ELF-1 (cell line): ENCODE measurements around the gene PXMP4.

Experiments
- DNase-seq: peaks from one replicate; pipeline ENCODE4 v3.0.0-alpha.2; 2016; ENCODE audit warnings: low read depth, low spot score

Gene PXMP4

DNA sequence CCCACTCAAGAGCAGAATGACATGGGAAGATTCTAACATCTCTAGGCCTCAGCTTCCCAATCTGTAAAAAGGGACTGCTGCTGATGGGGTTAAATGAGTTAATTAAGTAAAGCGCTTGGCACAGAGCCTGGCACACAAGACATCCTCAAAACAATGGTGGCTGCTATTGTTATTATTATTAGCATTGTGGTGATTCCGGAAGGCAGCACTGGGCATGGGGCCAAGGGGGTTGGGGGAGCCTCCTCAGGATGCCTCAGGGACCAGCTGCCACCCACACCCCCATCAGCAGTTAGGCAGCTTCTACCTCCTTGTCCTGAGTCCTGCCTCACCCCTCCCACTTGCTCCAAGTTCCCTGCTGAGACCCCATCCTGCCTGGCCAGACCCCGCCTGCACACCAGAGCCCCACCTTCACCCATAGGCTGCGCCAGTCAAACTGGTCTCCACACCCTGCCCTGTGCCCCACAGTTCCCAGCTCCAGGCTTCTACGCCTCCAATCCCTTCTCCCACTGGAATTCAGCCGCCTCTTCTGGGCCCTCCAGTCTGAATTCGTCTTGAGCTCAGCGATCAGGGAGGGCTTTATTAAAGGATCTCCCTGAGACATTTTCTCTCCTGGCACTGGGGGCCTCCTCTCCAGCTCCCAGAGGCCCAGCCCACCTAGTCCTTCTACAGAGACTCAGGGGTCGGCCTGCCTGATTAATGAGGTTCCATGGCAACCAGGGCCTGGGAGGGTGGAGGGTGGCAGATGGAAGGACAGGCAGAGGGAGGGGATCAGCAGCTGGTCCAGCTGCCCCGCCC, 35.4 kb downstream of the PXMP4 start:
- DNase-seq = peak; percentile 34

DNA sequence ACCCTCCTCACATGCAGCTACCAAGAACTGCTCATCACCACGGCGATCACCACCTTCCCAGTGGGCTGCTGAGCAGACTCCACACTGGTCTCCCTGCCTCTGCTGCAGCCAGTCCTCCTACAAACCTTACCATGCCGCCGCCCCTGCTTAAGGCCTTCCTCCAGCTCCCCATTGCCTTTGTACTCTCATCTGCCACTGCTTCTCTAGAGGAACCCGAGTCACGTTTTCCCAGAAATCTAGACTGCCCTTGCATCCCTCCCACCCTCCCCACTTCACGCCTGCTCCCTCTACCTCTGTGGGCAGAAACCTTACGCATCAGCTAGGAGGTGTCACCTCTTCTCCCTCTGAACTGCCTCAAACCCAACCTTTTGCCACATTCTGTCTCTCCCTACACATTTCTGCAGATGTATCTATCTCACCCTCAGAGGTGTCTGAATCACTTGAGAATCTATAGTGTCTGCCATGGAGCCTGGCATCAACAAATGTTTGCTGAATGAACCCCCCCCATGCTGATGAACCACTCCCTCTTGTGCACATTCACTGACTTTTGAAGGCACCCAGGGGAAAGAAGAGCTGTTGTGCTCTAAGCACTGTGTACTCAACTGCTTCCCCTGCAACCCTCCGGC, 38.3 kb downstream of the PXMP4 start:
- no peak for DNase-seq

DNA sequence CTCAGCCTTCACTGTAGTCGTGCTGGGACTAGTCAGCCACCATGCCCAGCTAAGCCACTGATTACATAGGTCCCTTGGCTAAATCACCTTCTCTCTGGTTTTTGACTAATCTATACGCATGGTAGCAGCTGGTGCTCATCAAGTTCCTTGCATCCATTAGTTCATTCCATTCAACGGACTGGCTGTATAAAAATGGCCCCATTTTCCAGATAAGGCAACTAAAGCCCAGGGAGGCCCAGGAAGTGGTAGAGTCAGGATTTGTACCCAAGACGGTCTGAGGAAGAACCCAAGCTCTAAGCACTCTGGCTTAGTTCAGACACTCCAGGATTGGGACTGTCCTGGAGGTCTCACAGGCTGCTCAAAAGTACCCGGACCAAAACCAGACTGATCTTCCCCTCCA, 38.8 kb downstream of the PXMP4 start:
- no peak for DNase-seq

DNA sequence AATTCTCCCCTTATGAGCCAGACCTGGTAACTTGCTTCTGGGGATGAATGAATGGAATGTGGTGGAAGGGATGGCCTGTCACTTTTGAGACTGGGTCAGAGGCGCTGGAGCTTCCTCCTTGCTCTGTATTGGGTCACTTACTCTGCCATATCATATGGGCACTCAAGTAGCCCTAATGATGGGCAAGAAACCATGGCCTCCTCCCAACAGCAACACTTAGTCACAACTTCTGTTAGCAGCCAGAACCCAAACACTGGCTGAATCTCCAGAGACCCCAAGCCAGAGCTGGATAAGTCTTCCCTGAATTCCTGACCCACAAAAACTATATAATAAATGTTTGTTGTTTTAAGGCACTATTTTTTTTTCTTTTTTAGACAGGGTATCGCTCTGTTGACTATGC, 39.4 kb downstream of the PXMP4 start:
- no peak for DNase-seq

DNA sequence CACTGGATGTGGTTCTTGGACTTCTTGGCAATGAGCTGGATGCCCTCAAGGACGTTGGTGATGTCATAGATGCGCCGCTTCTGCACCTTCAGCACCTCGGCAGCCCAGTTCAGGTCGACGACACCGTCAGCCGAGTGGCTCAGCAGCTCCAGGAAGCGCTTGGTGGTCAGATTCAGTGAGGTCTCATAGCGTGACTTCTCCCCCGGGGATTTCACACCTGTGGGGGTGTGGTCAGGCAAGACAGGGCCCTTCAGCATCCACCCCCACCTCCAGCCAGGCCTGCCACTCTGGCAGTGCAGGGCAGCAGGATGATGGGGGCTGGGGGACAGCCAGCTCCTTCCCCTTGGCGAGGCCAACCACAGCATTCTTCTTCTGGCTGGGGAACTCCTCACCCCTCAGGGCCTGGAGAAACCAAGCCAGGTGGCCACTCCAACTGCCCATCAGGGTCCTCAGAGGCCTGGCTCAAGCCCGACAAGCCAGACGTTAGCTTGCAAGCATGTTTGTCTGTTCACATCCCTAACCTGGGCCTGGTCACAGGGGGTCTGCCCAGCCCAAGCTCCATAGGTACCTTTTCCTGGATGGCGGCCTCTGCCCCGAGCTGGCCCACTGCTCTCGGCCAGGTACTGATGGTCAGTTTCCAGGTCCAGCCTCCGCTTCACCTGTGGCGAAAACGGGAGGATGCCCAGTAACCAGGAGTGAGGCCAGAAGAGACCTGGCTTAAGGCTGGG, 40.2 kb downstream of the PXMP4 start:
- DNase-seq = no peak

DNA sequence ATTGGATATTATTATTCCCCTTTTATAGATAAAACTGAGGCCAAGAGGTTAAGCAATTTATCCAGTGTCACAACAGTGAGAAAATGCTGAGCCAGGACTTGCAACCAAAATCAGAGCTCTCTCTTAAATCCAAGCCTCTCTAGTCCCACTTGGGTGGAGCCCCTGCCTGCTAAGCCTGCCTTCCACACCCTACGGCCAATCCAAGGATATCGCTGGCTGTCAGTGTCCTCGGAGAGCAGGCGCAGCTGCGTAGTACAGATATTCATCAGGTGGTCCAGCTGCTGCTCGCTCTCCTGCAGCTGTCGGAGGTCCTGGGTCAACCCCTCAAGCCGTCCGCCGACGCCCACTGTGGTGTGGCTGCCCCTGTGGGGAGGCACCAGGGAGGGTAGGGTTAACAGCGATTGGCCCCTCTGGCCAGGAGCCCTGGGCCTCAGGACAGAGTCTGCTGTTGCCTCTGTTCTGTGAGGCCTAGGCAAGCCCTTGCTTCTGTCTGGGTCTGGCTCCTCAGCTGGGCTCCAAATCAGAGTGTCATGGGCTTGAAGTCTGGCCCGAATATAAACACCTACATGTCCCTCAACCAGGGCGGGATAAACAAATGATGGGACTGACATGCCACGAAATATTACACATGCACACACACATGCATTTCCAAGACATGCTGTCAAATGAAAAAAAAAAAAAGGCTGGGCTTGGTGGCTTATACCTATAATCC, 42.0 kb downstream of the PXMP4 start:
- no peak for DNase-seq

DNA sequence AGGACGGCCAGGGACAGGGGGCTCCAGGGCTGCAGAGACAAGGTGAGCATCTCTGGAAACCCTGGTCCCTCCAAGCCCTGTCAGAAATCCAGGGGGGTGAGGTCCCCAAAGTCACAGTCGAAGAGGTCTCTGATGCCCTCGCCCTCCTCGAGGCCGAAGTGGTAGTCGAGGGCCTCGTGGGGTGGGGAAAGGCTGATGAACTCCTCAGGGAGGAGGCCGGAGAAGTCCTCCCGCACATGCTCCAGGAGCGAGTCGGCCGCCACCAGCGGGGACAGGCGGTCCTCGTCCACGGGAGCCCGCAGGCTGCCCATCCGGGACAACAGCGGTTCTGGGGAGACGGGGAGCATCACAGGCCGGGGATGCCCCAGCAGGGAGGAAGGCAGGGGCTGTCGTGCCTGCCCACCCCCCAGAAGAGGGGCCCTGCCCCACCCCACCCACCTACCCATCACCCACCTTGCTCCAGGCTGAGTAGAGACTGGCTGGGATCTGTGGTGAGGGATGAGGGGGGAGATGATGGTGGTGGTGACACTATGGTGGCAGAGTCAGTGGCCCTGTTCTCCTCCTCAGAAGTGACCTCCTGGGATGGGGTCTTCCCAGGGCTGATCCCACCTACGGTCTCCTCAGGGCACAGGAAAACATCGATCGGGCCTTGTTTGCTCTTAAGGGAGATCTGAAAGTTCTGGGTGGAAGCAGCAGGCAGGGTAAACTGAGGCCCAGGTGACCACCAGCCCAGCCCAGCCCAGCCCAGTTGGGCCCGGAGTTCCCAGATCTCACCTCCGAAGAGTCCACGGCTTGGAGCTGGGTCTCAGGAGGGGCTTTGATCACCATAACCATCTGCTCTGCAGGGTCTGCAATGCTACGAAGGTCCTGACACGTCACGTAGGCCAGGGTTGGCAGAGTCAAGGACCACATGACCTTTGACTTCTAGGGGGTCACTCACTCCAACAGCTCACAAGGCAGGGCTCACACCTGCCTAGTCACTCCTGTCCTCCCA, 43.2 kb downstream of the PXMP4 start:
- no peak for DNase-seq

DNA sequence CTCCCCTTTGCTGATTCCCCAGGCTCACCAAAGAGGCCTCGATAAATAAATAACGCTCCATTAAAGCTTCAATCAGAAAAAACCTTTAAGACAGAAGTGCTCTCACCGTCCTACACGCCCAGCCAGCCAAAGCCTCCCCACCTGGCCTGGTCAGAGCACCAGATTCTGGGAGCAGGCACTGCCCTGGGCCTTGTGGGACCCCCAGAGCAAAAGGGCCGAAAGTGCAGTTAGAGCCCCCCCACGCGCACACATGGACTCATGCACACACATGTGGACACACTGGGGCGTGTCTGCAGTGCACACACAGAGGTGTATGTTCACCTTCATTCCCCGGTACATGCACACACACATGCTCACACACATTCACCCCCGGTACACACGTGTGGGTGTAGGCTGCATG, 44.0 kb downstream of the PXMP4 start:
- no peak for DNase-seq

DNA sequence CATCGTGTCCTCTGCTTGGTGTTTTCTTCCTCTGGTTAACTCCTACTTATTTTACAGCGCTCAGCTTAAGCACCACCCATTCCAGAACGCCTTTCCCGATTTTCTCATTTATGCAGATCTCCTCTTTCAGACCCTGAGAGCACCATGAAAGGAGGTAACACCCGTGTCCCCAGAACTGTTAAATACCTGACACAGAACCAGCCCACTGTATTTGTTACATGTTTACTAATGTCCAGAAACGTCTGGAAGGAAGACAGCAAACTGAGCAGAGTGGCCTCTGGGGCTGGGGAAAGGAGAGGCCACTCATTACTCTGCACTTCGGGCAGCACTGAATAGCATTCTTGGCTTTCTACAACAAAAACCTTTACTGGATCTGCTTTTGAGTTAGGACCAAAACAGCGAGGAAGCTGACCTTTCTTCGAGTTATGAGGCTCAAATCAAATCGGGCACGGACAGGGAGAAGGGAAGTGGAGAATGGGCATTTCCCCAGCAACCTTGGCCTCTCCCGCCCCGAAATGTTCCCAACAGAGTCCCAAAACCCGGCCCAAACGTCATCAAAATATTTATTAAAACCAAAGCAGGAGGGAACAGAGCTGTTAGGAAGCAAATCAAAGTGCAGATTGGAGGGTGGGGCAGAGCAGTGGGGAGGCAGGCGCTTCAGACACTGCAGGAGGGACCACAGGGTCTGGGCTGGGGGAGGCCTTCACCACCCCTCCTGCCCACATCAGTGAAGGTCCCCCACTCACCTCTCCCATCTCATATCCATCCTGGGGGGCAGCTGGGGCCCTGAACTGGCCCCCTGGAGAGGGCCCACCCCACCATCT, 44.8 kb downstream of the PXMP4 start:
- DNase-seq = peak; percentile 53

DNA sequence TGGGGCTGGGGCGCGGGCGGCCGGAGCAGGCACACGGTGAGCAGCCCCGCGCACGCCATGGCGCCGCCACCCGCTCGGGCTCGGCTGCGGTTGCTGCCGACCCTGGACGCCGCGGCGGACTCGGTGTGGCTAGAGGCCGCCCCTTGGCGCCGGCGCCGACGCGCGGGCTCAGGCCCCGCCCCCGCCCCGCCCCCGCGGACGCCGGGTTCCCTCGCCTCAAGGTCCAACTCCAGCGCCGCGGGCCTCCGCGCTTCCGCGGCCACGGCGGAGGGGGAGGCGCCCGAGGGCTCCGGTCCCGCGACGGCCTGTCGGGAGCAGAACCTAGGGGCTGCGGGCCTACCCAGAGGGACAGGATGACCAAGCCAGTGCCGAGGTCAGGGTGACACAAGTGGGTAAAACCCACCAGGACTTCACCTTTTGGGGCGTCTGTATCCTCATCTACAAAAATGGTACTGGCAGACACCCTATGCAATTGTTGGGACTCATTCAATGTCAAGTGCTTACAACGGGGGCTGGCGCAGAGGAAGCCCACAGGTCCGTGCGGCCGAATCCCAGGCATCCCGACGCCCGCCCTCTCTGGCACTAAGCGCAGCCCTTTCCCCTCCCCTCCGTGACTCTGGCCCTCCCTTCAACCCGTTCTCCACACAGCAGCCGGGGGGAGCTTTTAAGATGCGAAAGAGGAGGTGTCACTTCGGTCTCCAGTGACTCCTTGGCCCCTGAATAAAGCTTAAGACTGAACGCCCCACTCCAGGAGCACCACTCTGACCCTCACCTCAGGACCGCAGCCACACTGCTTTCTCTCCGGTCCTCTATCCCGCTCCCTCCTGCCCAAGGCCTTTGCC, 45.6 kb downstream of the PXMP4 start, which contains the start of gene NECAB3:
Gene NECAB3, minus strand, starts transcription at position 135 of the 842 bp plus-strand sequence. Its CDS starts 76 bp downstream, at position 59.
- peak; percentile 70 for DNase-seq

DNA sequence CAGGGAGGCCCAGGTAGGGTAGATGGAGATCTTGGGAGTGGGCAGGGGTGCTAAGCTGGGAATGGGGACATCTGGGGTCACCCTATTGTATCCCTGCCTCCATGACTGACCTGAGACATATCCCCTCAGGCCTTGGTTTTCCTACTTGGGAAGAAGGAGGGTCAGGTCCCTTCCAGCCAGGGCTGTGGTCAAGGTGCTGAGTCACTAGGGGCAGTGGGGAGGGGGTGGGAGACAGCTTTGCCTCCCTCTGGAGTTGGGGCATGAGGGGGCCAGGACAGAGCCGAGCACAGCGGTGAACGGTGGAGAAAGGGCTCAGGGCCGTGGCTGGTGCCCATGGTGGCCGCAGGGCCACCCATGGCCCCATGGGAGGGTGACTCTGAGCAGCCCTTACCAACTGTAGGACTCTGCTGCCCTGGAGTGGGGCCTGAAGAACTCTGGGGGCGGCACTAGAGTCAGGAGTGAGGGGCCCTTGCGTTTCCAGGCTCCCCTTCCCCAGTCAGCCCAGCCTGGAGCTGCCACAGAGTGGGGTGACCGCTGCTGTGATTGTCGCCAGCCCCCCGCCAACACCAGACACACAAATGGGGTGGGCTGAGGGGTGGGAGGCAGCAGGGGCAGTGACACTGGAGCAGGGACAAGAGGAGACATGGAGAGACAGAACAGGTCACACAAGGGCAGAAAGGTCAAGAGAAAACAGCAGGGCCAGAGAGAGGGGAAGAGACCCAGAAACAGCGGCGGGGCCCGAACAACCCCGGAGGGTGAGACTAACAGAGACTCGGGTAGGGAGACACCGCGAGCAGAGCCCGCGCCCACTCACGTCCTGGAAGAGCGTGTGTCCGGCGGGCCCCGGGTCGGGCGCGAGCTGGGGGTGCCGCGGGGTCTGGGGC, 46.5 kb downstream of the PXMP4 start:
- peak; percentile 37 for DNase-seq

DNA sequence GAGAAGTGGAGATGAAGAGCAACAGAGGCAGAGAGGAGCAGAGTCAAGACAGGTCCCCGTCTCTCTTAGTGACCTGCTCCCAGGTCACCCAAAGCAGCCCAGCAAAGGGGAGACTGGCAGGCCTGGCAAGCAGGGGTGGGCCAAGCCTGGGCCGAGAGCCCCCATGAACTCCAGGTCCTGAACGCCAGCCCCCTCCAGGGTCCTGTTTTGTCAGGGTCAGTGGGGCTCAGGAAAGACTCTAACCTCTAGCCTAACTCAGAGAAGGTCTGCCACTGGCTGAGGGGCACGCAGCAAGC, 47.0 kb downstream of the PXMP4 start:
- no peak for DNase-seq

DNA sequence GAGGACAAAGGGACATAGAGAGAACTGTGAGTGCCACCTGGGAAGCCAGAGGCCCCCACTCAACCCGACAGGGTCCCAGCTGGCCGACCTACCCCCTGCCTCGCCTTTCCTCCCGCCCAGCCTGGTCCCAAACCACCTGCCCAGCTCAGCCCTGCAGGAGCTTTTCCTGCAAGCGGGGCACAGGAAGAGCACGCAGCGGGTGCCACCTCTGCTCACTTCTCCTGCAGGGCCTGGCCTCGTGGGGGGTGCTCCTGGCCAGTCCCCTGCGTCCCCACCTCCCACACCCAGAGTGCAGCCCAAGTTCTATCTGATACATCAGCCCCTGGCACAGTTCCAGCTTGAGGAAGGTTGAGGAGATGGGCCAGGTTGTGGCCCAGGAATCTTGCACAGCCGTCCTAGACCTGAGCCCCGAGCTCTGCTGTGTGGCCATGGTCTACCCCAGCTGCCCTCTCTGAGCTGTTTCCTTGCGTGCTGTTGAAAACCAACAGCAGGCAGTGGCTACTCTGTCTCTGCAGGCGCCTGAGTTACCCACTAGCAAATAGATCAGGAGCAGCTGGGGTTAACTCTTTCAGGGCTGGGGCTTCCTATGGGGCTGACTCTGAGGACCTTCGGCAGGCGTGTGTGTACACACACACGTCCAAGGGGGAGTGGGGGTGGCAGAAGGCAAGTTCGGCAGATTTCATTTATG, 47.5 kb downstream of the PXMP4 start:
- DNase-seq = no peak

DNA sequence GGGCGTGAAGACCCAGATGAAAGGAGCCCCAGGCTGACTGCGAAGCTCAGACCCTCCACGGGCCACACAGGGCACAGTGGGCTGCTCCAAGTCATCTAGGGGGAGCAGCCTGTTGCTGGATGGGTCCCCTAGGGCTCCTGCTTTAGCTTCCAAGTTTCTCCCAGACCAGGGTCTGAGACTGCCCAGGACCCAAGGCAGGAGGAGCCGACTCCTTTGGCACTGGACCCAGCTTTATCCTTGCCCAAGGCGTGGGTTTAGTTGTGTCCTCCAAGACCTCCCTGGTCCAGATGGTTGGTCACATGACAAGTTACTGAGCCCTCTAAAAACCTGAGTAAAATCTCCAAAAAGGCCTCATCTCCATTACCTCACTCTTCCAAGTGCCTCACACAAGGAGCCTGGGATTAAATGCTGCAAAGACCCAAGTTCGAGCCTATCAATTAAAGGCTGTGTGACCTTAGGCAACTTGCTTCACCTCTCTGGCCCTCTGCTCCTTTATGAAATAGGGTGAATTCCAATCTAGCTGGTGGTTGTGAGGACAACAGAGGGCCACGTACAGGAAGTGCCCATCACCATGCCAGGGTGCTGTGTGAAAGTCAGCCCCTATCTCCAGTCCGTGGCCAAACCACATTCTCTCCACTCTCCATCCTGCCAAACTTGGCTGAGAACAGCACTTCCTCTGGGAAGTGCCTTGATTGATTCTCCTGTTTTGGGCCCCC, 48.4 kb downstream of the PXMP4 start:
- no peak for DNase-seq

DNA sequence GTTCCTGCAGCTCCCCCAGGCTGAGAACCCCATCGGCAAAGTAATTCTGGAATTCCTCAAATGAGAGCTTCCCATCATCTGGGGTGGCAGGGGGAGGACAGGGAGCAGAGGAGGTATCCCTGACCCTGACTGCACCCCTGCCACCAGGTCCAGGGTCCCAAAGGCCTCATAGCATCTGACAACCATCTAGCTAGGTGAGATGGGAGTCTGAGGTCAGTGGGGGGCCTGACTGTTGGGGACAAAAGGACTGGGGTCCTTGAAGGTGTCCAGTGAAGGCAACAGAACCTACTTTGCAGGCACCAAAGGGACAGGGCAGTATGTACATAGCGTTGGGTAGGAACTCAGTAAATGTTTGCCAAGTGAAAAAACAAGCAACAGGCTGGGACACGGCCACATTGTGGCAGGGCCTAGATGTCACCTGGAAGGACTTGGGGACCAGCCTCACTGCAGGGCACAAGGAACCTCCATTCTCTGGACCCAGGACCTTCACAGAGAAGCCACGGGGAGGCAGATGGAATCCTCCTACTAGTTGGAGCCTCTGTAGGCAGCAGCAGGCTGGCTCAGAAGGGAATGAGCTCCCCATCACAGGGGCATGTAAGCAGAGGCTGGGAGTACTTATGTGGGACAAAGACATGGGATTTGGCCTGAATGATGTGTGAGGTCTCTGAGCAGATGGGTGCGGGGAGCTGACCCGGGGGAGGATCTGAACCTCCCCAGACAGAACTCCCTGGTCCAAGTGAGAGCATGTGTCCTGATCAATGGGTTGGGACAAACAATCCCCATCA, 49.2 kb downstream of the PXMP4 start:
- no peak for DNase-seq
